ENCODE data around the gene DAB1.

DAB1 gene

GRCh38 chr1:57067863-57068262, 356.0 kb downstream of the DAB1 start:
- H3K4me1 ChIP-seq (ENCODE audit: insufficient read depth, insufficient read length): no peaks in the 10 kb centered on the region
- no peaks in the 10 kb centered on the region for H3K27me3 ChIP-seq (ENCODE audit: insufficient read depth, insufficient read length)
- H3K9me3 ChIP-seq (ENCODE audit: insufficient read depth, low read length): no peaks in the 10 kb centered on the region
- DNase-seq (ENCODE audit: low read depth, low spot score): no peak
- H3K4me3 ChIP-seq (ENCODE audit: insufficient read length, low read depth): no peak overlapping the region
- H3K9ac ChIP-seq (ENCODE audit: insufficient read length, low read depth): no peak overlapping the region
- H3K36me3 ChIP-seq (ENCODE audit: insufficient read depth, insufficient read length, low read length): no peaks in the 10 kb centered on the region
- TF ChIP-seq SUZ12 (IDR thresholded peaks at IDR 0.05; ENCODE audit: extremely low read depth, insufficient read depth, insufficient read length) (no peak), YY1 (IDR thresholded peaks at IDR 0.05; ENCODE audit: insufficient read depth, insufficient read length) (no peak), ZNF274 (IDR thresholded peaks at IDR 0.05; ENCODE audit: low read depth, low read length) (no peak)

- Histone ChIP-seq H3K4me1 (ENCODE audit: insufficient read depth, insufficient read length) (no peaks in the 10 kb centered on the region), H3K36me3 (ENCODE audit: insufficient read depth, insufficient read length, low read length) (no peaks in the 10 kb centered on the region), H3K9me3 (ENCODE audit: insufficient read depth, low read length) (no peaks in the 10 kb centered on the region), H3K27me3 (ENCODE audit: insufficient read depth, insufficient read length) (no peaks in the 10 kb centered on the region), H3K9ac (ENCODE audit: insufficient read length, low read depth) (no peak overlapping the region), H3K4me3 (ENCODE audit: insufficient read length, low read depth) (no peak overlapping the region)
- no peak for TF ChIP-seq YY1 (IDR thresholded peaks at IDR 0.05; ENCODE audit: insufficient read depth, insufficient read length)
- no peak for TF ChIP-seq ZNF274 (IDR thresholded peaks at IDR 0.05; ENCODE audit: low read depth, low read length)
- no peak for TF ChIP-seq SUZ12 (IDR thresholded peaks at IDR 0.05; ENCODE audit: extremely low read depth, insufficient read depth, insufficient read length)
- DNase-seq (ENCODE audit: low read depth, low spot score): no peak
Measured at GRCh38 chr1:57066980-57067610, 356.8 kb downstream of the DAB1 start.

- Histone ChIP-seq H3K9me3 (ENCODE audit: insufficient read depth, low read length) (no peaks in the 10 kb centered on the region), H3K36me3 (ENCODE audit: insufficient read depth, insufficient read length, low read length) (no peaks in the 10 kb centered on the region), H3K9ac (ENCODE audit: insufficient read length, low read depth) (no peak overlapping the region), H3K4me3 (ENCODE audit: insufficient read length, low read depth) (no peak overlapping the region), H3K4me1 (ENCODE audit: insufficient read depth, insufficient read length) (peaks cover 3% of the 10 kb centered on the region), H3K27me3 (ENCODE audit: insufficient read depth, insufficient read length) (no peaks in the 10 kb centered on the region)
- no peak for DNase-seq (ENCODE audit: low read depth, low spot score)
- TF ChIP-seq SUZ12 (IDR thresholded peaks at IDR 0.05; ENCODE audit: extremely low read depth, insufficient read depth, insufficient read length) (no peak), YY1 (IDR thresholded peaks at IDR 0.05; ENCODE audit: insufficient read depth, insufficient read length) (no peak), ZNF274 (IDR thresholded peaks at IDR 0.05; ENCODE audit: low read depth, low read length) (no peak)
Measured at GRCh38 chr1:57065442-57065841, 358.4 kb downstream of the DAB1 start.

- Histone ChIP-seq H3K4me3 (ENCODE audit: insufficient read length, low read depth) (no peak overlapping the region), H3K9me3 (ENCODE audit: insufficient read depth, low read length) (no peaks in the 10 kb centered on the region), H3K9ac (ENCODE audit: insufficient read length, low read depth) (no peak overlapping the region), H3K4me1 (ENCODE audit: insufficient read depth, insufficient read length) (peaks cover 3% of the 10 kb centered on the region), H3K36me3 (ENCODE audit: insufficient read depth, insufficient read length, low read length) (no peaks in the 10 kb centered on the region), H3K27me3 (ENCODE audit: insufficient read depth, insufficient read length) (no peaks in the 10 kb centered on the region)
- TF ChIP-seq SUZ12 (IDR thresholded peaks at IDR 0.05; ENCODE audit: extremely low read depth, insufficient read depth, insufficient read length): no peak
- no peak for TF ChIP-seq ZNF274 (IDR thresholded peaks at IDR 0.05; ENCODE audit: low read depth, low read length)
- no peak for TF ChIP-seq YY1 (IDR thresholded peaks at IDR 0.05; ENCODE audit: insufficient read depth, insufficient read length)
- DNase-seq (ENCODE audit: low read depth, low spot score): no peak
Measured at GRCh38 chr1:57064379-57065140, 359.3 kb downstream of the DAB1 start.

GRCh38 chr1:57063406-57064125, 360.3 kb downstream of the DAB1 start:
- Histone ChIP-seq H3K27me3 (ENCODE audit: insufficient read depth, insufficient read length) (no peaks in the 10 kb centered on the region), H3K36me3 (ENCODE audit: insufficient read depth, insufficient read length, low read length) (no peaks in the 10 kb centered on the region), H3K9ac (ENCODE audit: insufficient read length, low read depth) (no peak overlapping the region), H3K4me1 (ENCODE audit: insufficient read depth, insufficient read length) (peaks cover 3% of the 10 kb centered on the region), H3K9me3 (ENCODE audit: insufficient read depth, low read length) (no peaks in the 10 kb centered on the region), H3K4me3 (ENCODE audit: insufficient read length, low read depth) (no peak overlapping the region)
- DNase-seq (ENCODE audit: low read depth, low spot score): no peak
- TF ChIP-seq YY1 (IDR thresholded peaks at IDR 0.05; ENCODE audit: insufficient read depth, insufficient read length) (no peak), ZNF274 (IDR thresholded peaks at IDR 0.05; ENCODE audit: low read depth, low read length) (no peak), SUZ12 (IDR thresholded peaks at IDR 0.05; ENCODE audit: extremely low read depth, insufficient read depth, insufficient read length) (no peak)

GRCh38 chr1:57061369-57061768, 362.5 kb downstream of the DAB1 start:
- TF ChIP-seq ZNF274 (IDR thresholded peaks at IDR 0.05; ENCODE audit: low read depth, low read length) (no peak), SUZ12 (IDR thresholded peaks at IDR 0.05; ENCODE audit: extremely low read depth, insufficient read depth, insufficient read length) (no peak), YY1 (IDR thresholded peaks at IDR 0.05; ENCODE audit: insufficient read depth, insufficient read length) (no peak)
- Histone ChIP-seq H3K4me1 (ENCODE audit: insufficient read depth, insufficient read length) (peaks cover 3% of the 10 kb centered on the region), H3K36me3 (ENCODE audit: insufficient read depth, insufficient read length, low read length) (no peaks in the 10 kb centered on the region), H3K9me3 (ENCODE audit: insufficient read depth, low read length) (no peaks in the 10 kb centered on the region), H3K4me3 (ENCODE audit: insufficient read length, low read depth) (no peak overlapping the region), H3K27me3 (ENCODE audit: insufficient read depth, insufficient read length) (no peaks in the 10 kb centered on the region), H3K9ac (ENCODE audit: insufficient read length, low read depth) (no peak overlapping the region)
- DNase-seq (ENCODE audit: low read depth, low spot score): no peak

- DNase-seq (ENCODE audit: low read depth, low spot score): no peak
- no peaks in the 10 kb centered on the region for H3K27me3 ChIP-seq (ENCODE audit: insufficient read depth, insufficient read length)
- H3K4me1 ChIP-seq (ENCODE audit: insufficient read depth, insufficient read length): peaks cover 3% of the 10 kb centered on the region
- H3K36me3 ChIP-seq (ENCODE audit: insufficient read depth, insufficient read length, low read length): no peaks in the 10 kb centered on the region
- no peaks in the 10 kb centered on the region for H3K9me3 ChIP-seq (ENCODE audit: insufficient read depth, low read length)
- H3K9ac ChIP-seq (ENCODE audit: insufficient read length, low read depth): no peak overlapping the region
- no peak overlapping the region for H3K4me3 ChIP-seq (ENCODE audit: insufficient read length, low read depth)
- TF ChIP-seq SUZ12 (IDR thresholded peaks at IDR 0.05; ENCODE audit: extremely low read depth, insufficient read depth, insufficient read length): no peak
- no peak for TF ChIP-seq ZNF274 (IDR thresholded peaks at IDR 0.05; ENCODE audit: low read depth, low read length)
- no peak for TF ChIP-seq YY1 (IDR thresholded peaks at IDR 0.05; ENCODE audit: insufficient read depth, insufficient read length)
Measured at GRCh38 chr1:57060451-57060850, 363.4 kb downstream of the DAB1 start.
